NCI-H2171 (cell line): ENCODE measurements around the gene HS3ST3A1.
"Not testable (repeated sequence)": the region's sequence is repeated elsewhere in the genome, so short reads cannot be mapped to it uniquely, and the experiment has no call there.

ENCODE experiments used
- DNase-seq: peaks from one replicate; lab custom pipeline; 2025; lab: John Stamatoyannopoulos, UW

HS3ST3A1 gene

DNA sequence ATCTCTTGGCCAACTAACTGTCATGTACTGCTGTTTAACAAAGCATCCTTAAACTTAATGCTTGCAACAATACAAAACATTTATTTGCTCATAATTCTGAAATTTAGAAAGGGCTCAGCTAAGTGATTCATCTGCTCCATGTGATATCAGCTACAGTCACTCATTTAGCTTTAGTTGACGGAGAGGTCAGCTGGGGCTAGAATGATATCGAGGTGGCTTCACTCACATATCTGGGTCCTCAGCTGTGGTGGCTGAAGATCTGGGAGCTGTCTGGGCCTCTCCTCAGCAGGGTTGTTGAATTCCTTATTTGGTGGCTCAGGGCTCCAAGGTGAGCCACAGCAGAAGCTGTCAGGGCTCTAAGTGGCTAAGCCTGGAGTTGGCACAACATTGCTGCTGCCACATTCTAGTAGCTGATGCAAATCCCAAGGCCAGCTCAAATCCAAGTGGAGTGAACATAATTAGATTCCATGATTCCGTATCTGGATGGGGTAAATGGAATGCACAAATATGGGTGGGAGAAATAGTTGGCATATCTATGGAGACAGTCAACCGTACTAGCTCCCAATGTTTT lies 62.8 kb downstream of the HS3ST3A1 start:
- DNase-seq = no peak

DNA sequence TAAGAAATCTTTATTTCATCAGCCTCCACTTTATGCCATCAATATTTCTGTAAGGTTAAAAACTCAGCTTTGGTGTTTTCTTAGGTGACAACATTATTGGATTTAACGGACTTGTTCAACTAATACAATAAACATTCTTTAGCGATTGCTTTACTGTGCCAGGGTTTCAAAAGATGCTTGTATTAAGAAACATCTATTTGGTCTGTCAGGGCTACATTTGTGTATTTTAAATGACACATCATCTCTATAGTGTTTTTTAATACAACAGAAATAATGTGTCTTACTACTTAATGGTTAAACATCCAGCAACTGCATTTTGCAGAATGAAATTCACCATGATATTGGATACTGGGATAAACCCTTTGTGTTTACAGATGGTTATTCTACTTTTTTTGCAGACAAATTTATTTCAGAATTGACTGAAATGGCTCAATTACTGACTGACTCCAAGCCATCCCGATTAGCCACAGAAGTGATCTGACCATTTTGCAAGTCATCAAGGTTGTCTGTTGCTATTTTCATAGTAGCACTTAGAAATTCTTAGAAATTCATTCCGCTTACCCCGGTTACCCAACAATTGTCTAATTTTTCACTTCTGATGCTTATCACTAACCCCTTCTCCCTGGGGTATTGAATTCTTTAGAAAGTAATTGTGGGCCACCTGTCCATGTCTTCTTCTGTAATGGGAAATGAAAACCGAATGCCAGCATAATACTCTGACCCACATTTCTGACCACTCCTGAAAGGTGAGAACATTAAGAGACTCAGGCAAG lies 63.7 kb downstream of the HS3ST3A1 start:
- DNase-seq = no peak

GRCh38 chr17:13537167-13537731 lies 64.5 kb downstream of the HS3ST3A1 start:
- no peak for DNase-seq

GRCh38 chr17:13534946-13535345 lies 66.8 kb downstream of the HS3ST3A1 start:
- DNase-seq = no peak

DNA sequence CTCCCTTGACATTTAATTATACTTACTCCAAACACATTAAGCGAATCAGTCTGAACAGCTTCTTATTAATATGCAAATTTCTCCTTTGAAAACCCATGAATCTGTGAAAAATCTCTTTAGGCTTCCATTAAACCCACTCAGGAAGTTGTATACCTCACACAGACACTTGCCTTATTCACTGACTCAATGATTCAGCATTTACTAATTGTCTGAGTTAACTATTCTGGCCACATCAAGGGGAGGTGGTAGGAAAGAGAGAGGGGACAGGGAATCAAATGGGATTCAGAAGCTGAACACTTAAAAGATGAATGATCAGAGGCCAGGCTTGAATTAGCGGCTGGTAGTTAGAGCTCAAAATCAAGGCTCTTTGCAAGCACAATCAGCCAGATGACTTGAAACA lies 70.0 kb downstream of the HS3ST3A1 start:
- DNase-seq = no peak

GRCh38 chr17:13525876-13526275 lies 75.9 kb downstream of the HS3ST3A1 start:
- no peak for DNase-seq

GRCh38 chr17:13523164-13523563 lies 78.6 kb downstream of the HS3ST3A1 start:
- no peak for DNase-seq

DNA sequence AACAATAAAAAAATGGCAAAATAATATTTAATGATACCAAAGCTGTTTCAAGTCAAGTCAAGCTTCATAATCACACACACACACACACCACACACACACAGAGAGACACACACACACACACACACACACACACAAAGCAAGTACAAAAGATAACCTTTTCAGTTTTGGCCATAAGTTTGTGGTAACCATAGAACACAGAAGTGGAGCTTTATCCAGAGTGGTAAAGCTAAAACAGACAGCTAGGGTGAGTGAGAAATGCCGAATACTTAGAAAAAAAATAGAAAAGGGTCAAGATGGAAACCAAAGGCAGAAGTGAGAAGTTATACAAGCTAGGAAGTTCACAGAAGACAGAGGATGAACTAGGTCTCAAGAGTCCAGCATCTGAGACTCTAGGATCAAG lies 79.0 kb downstream of the HS3ST3A1 start:
- DNase-seq = no peak

DNA sequence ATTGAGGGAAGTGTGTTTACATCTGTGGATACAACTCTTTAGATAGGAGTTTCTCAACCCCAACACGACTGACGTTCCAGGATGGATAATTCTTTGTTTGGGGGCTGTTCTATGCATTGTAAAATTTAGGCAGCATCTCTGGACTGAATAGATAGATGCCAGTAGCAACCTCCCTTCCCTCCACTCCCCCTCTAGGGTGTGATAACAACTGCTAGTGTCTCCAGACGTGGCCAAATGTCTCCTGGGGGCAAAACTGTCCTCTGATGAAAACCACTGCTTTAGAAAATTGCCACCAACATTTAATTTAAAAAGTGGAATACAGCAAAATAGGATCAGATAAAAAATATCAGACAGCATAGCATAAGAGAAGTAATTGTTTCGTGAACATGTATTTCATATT lies 79.9 kb downstream of the HS3ST3A1 start:
- no peak for DNase-seq

- no peak for DNase-seq
Measured at GRCh38 chr17:13520899-13521572, 80.7 kb downstream of the HS3ST3A1 start.

GRCh38 chr17:13518261-13519000 lies 83.3 kb downstream of the HS3ST3A1 start:
- DNase-seq = no peak

GRCh38 chr17:13513039-13513405 lies 88.7 kb downstream of the HS3ST3A1 start:
- DNase-seq = no peak

- no peak for DNase-seq
Measured at GRCh38 chr17:13510062-13510461, 91.7 kb downstream of the HS3ST3A1 start.

- no peak for DNase-seq
Measured at GRCh38 chr17:13509527-13509926, 92.2 kb downstream of the HS3ST3A1 start.

DNA sequence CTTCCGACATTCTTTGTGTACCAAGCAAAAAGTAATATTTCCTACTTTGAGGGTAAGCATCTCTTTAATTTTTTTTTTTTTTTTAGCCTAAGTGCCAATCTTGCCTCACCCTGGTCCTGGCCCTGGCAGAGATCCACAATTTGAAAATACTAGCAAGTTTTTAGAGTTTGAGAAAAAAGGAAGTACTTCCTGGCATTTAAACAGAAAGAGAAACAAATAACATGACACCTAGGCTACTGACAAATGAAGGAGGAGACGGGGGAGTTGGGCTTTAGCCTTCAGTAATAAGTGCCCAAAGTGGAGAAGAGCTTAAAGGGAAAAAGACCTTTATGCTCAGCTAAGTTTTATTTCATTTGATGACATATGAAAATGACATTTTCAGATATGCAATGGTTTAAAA lies 92.8 kb downstream of the HS3ST3A1 start:
- no peak for DNase-seq

- no peak for DNase-seq
Measured at GRCh38 chr17:13503526-13503925, 98.2 kb downstream of the HS3ST3A1 start.

- no peak for DNase-seq
Measured at GRCh38 chr17:13502263-13502662, 99.5 kb downstream of the HS3ST3A1 start.

DNA sequence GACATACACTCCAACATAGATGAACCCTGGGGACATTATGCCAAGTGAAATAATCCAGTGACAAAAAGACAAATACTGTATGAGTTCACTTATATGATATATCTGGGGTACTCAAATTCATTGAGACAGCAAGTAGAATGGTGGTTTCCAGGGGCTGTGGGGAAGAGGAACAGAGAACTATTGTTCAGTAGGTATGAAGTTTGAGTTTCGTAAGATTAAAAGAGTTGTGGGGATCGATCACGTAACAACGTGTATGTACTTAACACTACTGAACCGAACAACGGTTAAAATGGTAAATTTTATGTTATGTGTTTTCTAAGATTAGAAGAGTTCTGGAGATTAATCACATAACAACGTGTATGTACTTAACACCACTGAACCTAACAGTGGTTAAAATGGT lies 100.8 kb downstream of the HS3ST3A1 start:
- DNase-seq = no peak

- DNase-seq = no peak
Measured at GRCh38 chr17:13498184-13498583, 103.5 kb downstream of the HS3ST3A1 start.

- not testable (repeated sequence) for DNase-seq
Measured at GRCh38 chr17:13496553-13497056, 105.1 kb downstream of the HS3ST3A1 start.

DNA sequence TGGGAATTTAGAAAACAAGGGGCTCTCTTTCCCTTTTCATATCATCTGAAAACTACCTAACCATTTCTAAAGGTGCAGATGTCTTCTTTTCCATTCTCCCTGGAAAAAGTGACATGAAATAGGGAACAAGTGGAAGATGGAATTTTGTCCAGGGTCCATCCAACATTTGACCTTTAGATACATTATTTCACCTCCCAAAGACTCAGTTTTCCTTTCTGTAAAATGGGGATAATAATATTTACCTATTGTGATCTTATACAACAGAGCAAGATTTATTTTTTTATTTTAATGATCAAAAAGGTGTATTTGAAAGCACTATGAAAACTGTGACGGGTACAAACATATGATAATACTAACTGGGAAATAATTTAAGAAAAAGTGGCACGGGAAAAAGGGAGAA lies 106.3 kb downstream of the HS3ST3A1 start:
- no peak for DNase-seq

- DNase-seq = no peak
Measured at GRCh38 chr17:13492737-13493122, 109.0 kb downstream of the HS3ST3A1 start.
